NB4 (cell line): ENCODE results near the gene RHAG.
"Not testable (repeated sequence)": the region's sequence is repeated elsewhere in the genome, so short reads cannot be mapped to it uniquely, and the experiment has no call there.

Experiments used
- CTCF ChIP-seq: IDR thresholded peaks from one replicate; pipeline ENCODE4 v1.5.1; 2012; ENCODE audit warnings: low read depth, low read length
- POLR2A ChIP-seq: IDR thresholded peaks from 2 replicates; pipeline ENCODE4 v1.6.1; 2011; ENCODE audit warnings: mild to moderate bottlenecking; ENCODE audit not compliant: insufficient read length; ENCODE audit errors: extremely low read depth

DNA sequence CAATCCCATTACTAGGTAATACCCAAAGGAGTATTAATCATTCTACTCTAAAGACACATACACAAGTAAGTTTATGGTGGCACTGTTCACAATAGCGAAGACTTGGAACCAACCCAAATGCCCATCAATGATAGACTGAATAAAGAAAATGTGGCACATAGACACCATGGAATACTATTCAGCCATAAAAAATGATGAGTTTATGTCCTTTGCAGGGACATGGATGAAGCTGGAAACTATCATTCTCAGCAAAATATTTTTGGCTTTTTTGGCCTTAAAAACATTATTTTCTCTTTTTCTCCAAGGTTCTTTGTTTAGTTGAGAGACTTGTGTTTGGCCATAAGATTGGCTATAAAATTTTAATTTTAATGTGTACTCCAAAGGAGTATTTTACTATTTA is 27.4 kb upstream of the RHAG start:
- TF ChIP-seq CTCF, POLR2A: not testable (repeated sequence)
